B cell (primary cell): ENCODE results near the gene ZFP92.

Source experiments
- CTCF ChIP-seq: fragments of 200-600 bp; IDR thresholded peaks from one replicate; pipeline ENCODE4 v1.8.0; 2022; ENCODE audit warnings: antibody characterized with exemption, mild to moderate bottlenecking
- EZH2 ChIP-seq: IDR thresholded peaks from 2 replicates; pipeline ENCODE4 v1.6.1; 2012; ENCODE audit warnings: borderline replicate concordance, low read depth, mild to moderate bottlenecking, moderate library complexity, low read length; ENCODE audit not compliant: insufficient read depth, poor library complexity, severe bottlenecking

GRCh38 chrX:153434801-153435200 is 23.5 kb downstream of the ZFP92 start:
- no peak for TF ChIP-seq CTCF
- no peak for TF ChIP-seq EZH2
